Activated B cell treated with CpG ODN at 0.5 μM for 24 hours (primary cell): ENCODE measurements around the gene PITPNB. TPM values are rescaled to one million over a fixed set of nuclear protein-coding genes. Genes with fewer than 3 reads are reported as not detected.
A peak's percentile ranks its signal among the peaks of the same experiment; 100 is the strongest.

Source experiments
- ATAC-seq: fragments of 200-7000 bp; cut with Tn5 transposase; one replicate; pipeline ENCODE4 v1.10.0; 2021; ENCODE audit warnings: low read depth, mild to moderate bottlenecking, moderate library complexity
- CTCF ChIA-PET: fragments of 350-600 bp; sonication (Branson Sonifier 250); formaldehyde crosslinking; loops from one replicate; lab custom pipeline; 2021; ENCODE audit warnings: antibody characterized with exemption; lab: Charles Lee
- POLR2A ChIA-PET: fragments of 350-600 bp; sonication (Branson Sonifier 250); formaldehyde crosslinking; loops from one replicate; lab custom pipeline; 2021; ENCODE audit warnings: antibody characterized with exemption; lab: Charles Lee
- DNase-seq: peaks from one replicate; pipeline ENCODE4 v3.0.0; 2022
- H3K27ac Mint-ChIP-seq: one replicate; pipeline ENCODE4 v1.8.0; 2020; ENCODE audit warnings: mixed read lengths
- H3K27me3 Mint-ChIP-seq: one replicate; pipeline ENCODE4 v1.8.0; 2021; ENCODE audit warnings: mixed read lengths
- H3K36me3 Mint-ChIP-seq: one replicate; pipeline ENCODE4 v1.8.0; 2021; ENCODE audit warnings: low read depth, mixed read lengths
- H3K4me1 Mint-ChIP-seq: one replicate; pipeline ENCODE4 v1.8.0; 2021; ENCODE audit warnings: mixed read lengths
- H3K4me3 Mint-ChIP-seq: one replicate; pipeline ENCODE4 v1.8.0; 2020; ENCODE audit warnings: mild to moderate bottlenecking, mixed read lengths
- H3K9me3 Mint-ChIP-seq: one replicate; pipeline ENCODE4 v1.8.0; 2020; ENCODE audit warnings: mixed read lengths
- CTCF ChIP-seq: fragments of 200-600 bp; IDR thresholded peaks from one replicate; pipeline ENCODE4 v1.8.0; 2022; ENCODE audit warnings: antibody characterized with exemption, mild to moderate bottlenecking
- intact Hi-C: fragments of 100-400 bp; cut with micrococcal nuclease; formaldehyde crosslinking; loops from one replicate; pipeline ENCODE4 v1.15.1; 2024
- total RNA-seq: library from RNA; stranded (reverse); gene quantifications from 2 replicates; pipeline ENCODE4 v1.2.3, GENCODE V29; 2022

PITPNB gene
- total RNA-seq, 1 donor from 2014 or later: 82.5 TPM

- DNase-seq (no peak), ATAC-seq (peak; percentile 34)
- peaks cover 42% of the 10 kb centered on the region for H3K36me3 Mint-ChIP-seq
- H3K27ac Mint-ChIP-seq: peak overlapping the region; percentile 99
- peak overlapping the region; percentile 99 for H3K4me3 Mint-ChIP-seq
- no peak for TF ChIP-seq CTCF
- no peaks in the 10 kb centered on the region for H3K9me3 Mint-ChIP-seq
- intact Hi-C loops: loop anchor here (1.0 to 10.0 kb wide), 8 partner anchors 38 to 1491 kb away; partner anchors contain the start of genes ASPHD2, EWSR1, HSCB and RHBDD3
- peaks cover 48% of the 10 kb centered on the region for H3K4me1 Mint-ChIP-seq
- CTCF ChIA-PET: interaction anchor here (1.6 kb wide), 1 partner anchor 32 kb away, joined by 5 read pairs; no protein-coding TSS in a partner anchor
- POLR2A ChIA-PET: interaction anchor here (0.7 to 1.9 kb wide), 7 partner anchors 9 to 1684 kb away, joined by 3 to 8 read pairs (median 3); no protein-coding TSS in a partner anchor
- H3K27me3 Mint-ChIP-seq: no peaks in the 10 kb centered on the region
Measured at GRCh38 chr22:27919942-27920755, 1.1 kb upstream of the PITPNB start.

- Mint-ChIP-seq H3K9me3 (no peaks in the 10 kb centered on the region), H3K4me1 (peaks cover 64% of the 10 kb centered on the region), H3K4me3 (peak overlapping the region; percentile 99), H3K27me3 (no peaks in the 10 kb centered on the region), H3K36me3 (peaks cover 37% of the 10 kb centered on the region), H3K27ac (peak overlapping the region; percentile 99)
- POLR2A ChIA-PET: interaction anchor here (0.6 to 1.9 kb wide), 17 partner anchors 8 to 1848 kb away, joined by 3 to 8 read pairs (median 3); partner anchors contain the start of genes HPS4, SRRD, TPST2 and UQCR10
- intact Hi-C loops: loop anchor here (1.0 to 10.0 kb wide), 8 partner anchors 36 to 1490 kb away; partner anchors contain the start of genes ASPHD2, EWSR1, HSCB and RHBDD3
- DNase-seq (peak; percentile 50), ATAC-seq (peak; percentile 11)
- CTCF ChIA-PET: interaction anchor here (1.0 to 2.2 kb wide), 3 partner anchors 30 to 32 kb away, joined by 4 to 7 read pairs (median 5); no protein-coding TSS in a partner anchor
- TF ChIP-seq CTCF: no peak
Measured at GRCh38 chr22:27918341-27919221, 475 bp downstream of the PITPNB start.

- no peak for DNase-seq
- Mint-ChIP-seq H3K4me1 (peaks cover 75% of the 10 kb centered on the region), H3K27me3 (no peaks in the 10 kb centered on the region), H3K9me3 (no peaks in the 10 kb centered on the region), H3K4me3 (no peak overlapping the region), H3K36me3 (peaks cover 41% of the 10 kb centered on the region), H3K27ac (no peak overlapping the region)
- no peak for ATAC-seq
- CTCF ChIA-PET: no interaction called here
- intact Hi-C loops: loop anchor here (5.0 to 10.0 kb wide), 4 partner anchors 34 to 1411 kb away; partner anchors contain the start of genes EWSR1 and RHBDD3
- POLR2A ChIA-PET: no interaction called here
- TF ChIP-seq CTCF: no peak
Measured at GRCh38 chr22:27915986-27916385, 3.1 kb downstream of the PITPNB start.

GRCh38 chr22:27913162-27913741 is 5.8 kb downstream of the PITPNB start:
- no peaks in the 10 kb centered on the region for H3K9me3 Mint-ChIP-seq
- POLR2A ChIA-PET: interaction anchor here (0.6 kb wide), 1 partner anchor 17 kb away, joined by 4 read pairs; no protein-coding TSS in a partner anchor
- intact Hi-C loops: loop anchor here (10.0 kb wide), 3 partner anchors 882 to 1408 kb away; partner anchors contain the start of genes EWSR1 and RHBDD3
- no peaks in the 10 kb centered on the region for H3K27me3 Mint-ChIP-seq
- H3K4me1 Mint-ChIP-seq: peaks cover 54% of the 10 kb centered on the region
- no peak for ATAC-seq
- DNase-seq: no peak
- H3K27ac Mint-ChIP-seq: peak overlapping the region; percentile 8
- peaks cover 57% of the 10 kb centered on the region for H3K36me3 Mint-ChIP-seq
- CTCF ChIA-PET: interaction anchor here (1.4 kb wide), 1 partner anchor 26 kb away, joined by 8 read pairs; no protein-coding TSS in a partner anchor
- no peak overlapping the region for H3K4me3 Mint-ChIP-seq
- TF ChIP-seq CTCF: no peak
